Endodermal cell (in vitro differentiated cells): ENCODE results near the gene SH3BP5L. TPM values are rescaled to one million over a fixed set of nuclear protein-coding genes. Genes with fewer than 3 reads are reported as not detected.

Source experiments
- DNase-seq: peaks from one replicate; pipeline ENCODE4 v3.0.0-alpha.2; 2017
- H3K27ac ChIP-seq: 2 replicates; pipeline ENCODE4 v1.5.1; 2013; ENCODE audit warnings: mild to moderate bottlenecking, low read depth, low read length, moderate library complexity
- H3K27me3 ChIP-seq: 2 replicates; pipeline ENCODE4 v1.6.1; 2013; ENCODE audit warnings: mild to moderate bottlenecking, low read length, moderate library complexity; ENCODE audit not compliant: insufficient read depth, control insufficient read depth, poor library complexity, severe bottlenecking
- H3K36me3 ChIP-seq: 2 replicates; pipeline ENCODE4 v1.7.0; 2013; ENCODE audit warnings: mild to moderate bottlenecking, low read length, moderate library complexity; ENCODE audit not compliant: control insufficient read depth, insufficient read depth
- H3K4me1 ChIP-seq: one replicate; pipeline ENCODE4 v1.7.0; 2013; ENCODE audit warnings: low read length; ENCODE audit not compliant: control insufficient read depth, insufficient read depth
- H3K4me3 ChIP-seq: 2 replicates; pipeline ENCODE4 v1.5.1; 2013; ENCODE audit warnings: mild to moderate bottlenecking, low read length, moderate library complexity
- H3K9ac ChIP-seq: 2 replicates; pipeline ENCODE4 v1.6.1; 2013; ENCODE audit warnings: mild to moderate bottlenecking, low read length, moderate library complexity; ENCODE audit not compliant: poor library complexity, severe bottlenecking; ENCODE audit errors: extremely low read depth
- H3K9me3 ChIP-seq: 2 replicates; pipeline ENCODE4 v1.6.1; 2013; ENCODE audit warnings: mild to moderate bottlenecking, low read length, moderate library complexity; ENCODE audit not compliant: control insufficient read depth
- H3K27ac Mint-ChIP-seq: 2 replicates; pipeline ENCODE4 v1.8.0; 2020; ENCODE audit warnings: mixed read lengths
- H3K27me3 Mint-ChIP-seq: 2 replicates; pipeline ENCODE4 v1.8.0; 2021; ENCODE audit warnings: mild to moderate bottlenecking, mixed read lengths; ENCODE audit not compliant: insufficient read depth
- H3K36me3 Mint-ChIP-seq: 2 replicates; pipeline ENCODE4 v1.8.0; 2020; ENCODE audit warnings: low read depth, mixed read lengths
- H3K4me1 Mint-ChIP-seq: 2 replicates; pipeline ENCODE4 v1.8.0; 2020; ENCODE audit warnings: mixed read lengths
- H3K4me3 Mint-ChIP-seq: 2 replicates; pipeline ENCODE4 v1.8.0; 2020; ENCODE audit warnings: mild to moderate bottlenecking, moderate library complexity, mixed read lengths
- H3K9me3 Mint-ChIP-seq: 2 replicates; pipeline ENCODE4 v1.8.0; 2020; ENCODE audit warnings: mild to moderate bottlenecking, mixed read lengths
- CTCF ChIP-seq: fragments of 200-600 bp; sonication (generic); conservative IDR thresholded peaks from 2 replicates; pipeline ENCODE4 v1.5.0; 2021; ENCODE audit warnings: antibody characterized with exemption, mild to moderate bottlenecking
- WGBS, 2 experiments: methylation state at CpG; one replicate each; pipeline versions ENCODE4 v1.1.5 to v1.1.7; 2013; ENCODE audit warnings: missing lambda C conversion rate in 2 of 2, mixed read lengths in 1 of 2; ENCODE audit not compliant: insufficient coverage in 1 of 2, insufficient read length in 1 of 2; 5-methylcytosine and 5-hydroxymethylcytosine counted together
- long read RNA-seq, 4 experiments: library from polyadenylated mRNA in 2 of 4; library from RNA in 1 of 4; library from capped mRNA in 1 of 4; stranded (forward) in 3 of 4; unstranded in 1 of 4; transcript quantifications; one replicate each; pipeline ENCODE4 v2.0.0, GENCODE V29; 2020 to 2021; ENCODE audit warnings: inconsistent platforms in 1 of 4
- polyA plus RNA-seq, 2 experiments: library from polyadenylated mRNA; stranded (reverse); fragments of 50-300 nt; gene quantifications; one replicate each; pipeline ENCODE4 v1.2.3, GENCODE V29; 2013
- total RNA-seq, 2 donors: library from RNA; stranded (reverse); fragmentation: NEBNext Ultra II Directional in 1 of 2; extraction: Animal tissue kit (Norgen Biotek cat#: 25700) in 1 of 2; gene quantifications; 2 replicates in 1 of 2; 3 replicates in 1 of 2; pipeline ENCODE4 v1.2.1, GENCODE V29; 2021

Gene SH3BP5L
- 10 to 100 TPM; 27.2 to 30.2 TPM for total RNA-seq
- polyA plus RNA-seq (2013, experiment 1 of 2) = 19.6 TPM
- 19.0 TPM for polyA plus RNA-seq (2013, experiment 2 of 2)
- long read RNA-seq, experiment 1, partial matches to known transcripts = 8 of 13 reads
- long read RNA-seq, experiment 1, other reads (novel, unspliced or antisense) = 0 of 13 reads
- long read RNA-seq, experiment 2, transcript SH3BP5L-201 (7 exons, 3,861 nt) = major isoform, 24 of 33 reads
- long read RNA-seq, experiment 2, partial matches to known transcripts = 2 of 33 reads
- long read RNA-seq, experiment 2, other reads (novel, unspliced or antisense) = 6 of 33 reads
- long read RNA-seq, experiment 3, partial matches to known transcripts = 0 of 2 reads
- long read RNA-seq, experiment 3, other reads (novel, unspliced or antisense) = 1 of 2 reads
- long read RNA-seq, experiment 4, partial matches to known transcripts = 5 of 6 reads
- long read RNA-seq, experiment 4, other reads (novel, unspliced or antisense) = 0 of 6 reads

DNA sequence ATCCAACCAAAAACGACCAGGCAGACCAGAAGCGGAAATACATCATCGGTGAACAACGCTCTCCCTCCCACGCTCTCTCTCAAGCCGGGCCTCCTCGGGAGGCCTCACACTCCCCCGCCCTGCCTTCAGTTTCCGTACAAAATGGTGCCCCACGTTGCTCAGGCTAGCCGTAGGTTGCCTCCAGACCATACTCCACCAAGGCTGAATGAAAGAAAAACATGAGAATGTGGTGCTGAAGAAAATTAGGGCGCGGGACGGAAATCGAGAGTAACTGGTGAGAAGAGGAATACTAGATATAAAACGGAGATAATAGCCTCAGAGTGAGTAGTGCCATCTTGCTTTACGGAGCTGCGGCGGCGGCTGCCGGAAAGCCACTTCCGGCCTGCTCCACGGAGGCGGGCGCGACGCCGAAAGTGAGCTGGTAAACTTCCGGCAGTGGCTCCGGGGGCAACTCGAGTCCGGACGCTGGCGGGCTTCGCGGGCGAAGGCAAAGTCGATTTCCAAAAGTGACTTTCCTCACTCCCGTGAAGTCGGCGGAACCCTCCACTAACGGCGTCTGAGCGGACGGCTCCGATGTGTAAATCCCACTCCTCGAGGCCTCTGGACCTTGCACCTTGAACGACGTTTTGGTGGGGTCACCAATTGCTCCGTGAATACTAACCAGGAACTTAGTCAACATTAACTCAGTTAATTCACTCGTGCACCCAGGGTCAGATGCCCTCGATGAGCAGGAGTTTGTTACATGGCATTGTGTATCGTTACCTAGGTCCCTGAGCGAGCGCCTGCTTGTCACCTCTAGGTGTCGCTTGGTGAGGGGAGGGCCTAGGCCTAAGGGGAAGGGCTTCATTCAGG, at the start of gene SH3BP5L:
TSS of gene SH3BP5L (minus strand) at position 7 of the 852 bp plus-strand sequence. CDS start 980 bp downstream, outside the sequence.
- Histone ChIP-seq H3K4me3 (peak within 1 kb of the TSS; percentile 97), H3K4me1 (peaks cover 5% of the 10 kb centered on the region), H3K36me3 (peaks cover 31% of the 10 kb centered on the region), H3K27ac (peak within 1 kb of the TSS; percentile 77), H3K9ac (peak within 1 kb of the TSS; percentile 97), H3K9me3 (no peaks in the 10 kb centered on the region), H3K27me3 (no peaks in the 10 kb centered on the region)
- H3K27ac Mint-ChIP-seq = peak within 1 kb of the TSS; percentile 98
- peaks cover 9% of the 10 kb centered on the region for H3K9me3 Mint-ChIP-seq
- 0% methylated on average over 28 to 56 of the region's 56 CpGs for WGBS, 2 experiments
- H3K4me1 Mint-ChIP-seq = peaks cover 19% of the 10 kb centered on the region
- peaks cover 20% of the 10 kb centered on the region for H3K36me3 Mint-ChIP-seq
- H3K27me3 Mint-ChIP-seq = no peaks in the 10 kb centered on the region
- H3K4me3 Mint-ChIP-seq = peak within 1 kb of the TSS; percentile 95
- peak; percentile 74 for TF ChIP-seq CTCF
- peak; percentile 95 for DNase-seq

DNA sequence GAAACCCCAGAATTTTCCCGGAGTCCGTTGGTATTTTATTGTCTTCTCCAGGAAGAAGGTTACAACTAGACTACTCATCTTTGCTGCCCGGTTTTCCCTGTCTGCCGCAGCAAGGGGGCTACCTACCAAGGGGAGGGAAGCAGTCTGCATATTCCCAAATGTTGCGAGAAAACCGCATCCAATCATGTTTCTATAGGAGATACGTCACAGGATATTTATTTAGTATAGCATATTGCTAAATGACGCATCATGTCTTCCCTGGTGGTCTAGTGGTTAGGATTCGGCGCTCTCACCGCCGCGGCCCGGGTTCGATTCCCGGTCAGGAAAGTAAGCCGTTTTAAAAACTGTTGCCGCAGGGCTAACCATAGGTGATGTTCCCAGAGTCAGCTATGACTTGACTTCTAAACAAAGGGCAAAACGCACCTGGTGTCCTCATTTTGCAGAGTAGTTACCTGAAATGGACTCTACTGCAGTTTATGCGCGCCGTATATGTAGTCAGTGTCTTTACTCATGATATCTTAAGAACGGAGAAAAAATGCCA, 48.3 kb upstream of the SH3BP5L start:
- Histone ChIP-seq H3K9ac (peak overlapping the region; percentile 95), H3K27ac (peak overlapping the region; percentile 93), H3K4me1 (no peaks in the 10 kb centered on the region), H3K27me3 (no peaks in the 10 kb centered on the region), H3K9me3 (no peaks in the 10 kb centered on the region), H3K4me3 (peak overlapping the region; percentile 99), H3K36me3 (no peaks in the 10 kb centered on the region)
- Mint-ChIP-seq H3K4me3 (peak overlapping the region; percentile 94), H3K27ac (peak overlapping the region; percentile 99), H3K9me3 (no peaks in the 10 kb centered on the region), H3K27me3 (peaks cover 5% of the 10 kb centered on the region), H3K4me1 (peaks cover 2% of the 10 kb centered on the region), H3K36me3 (no peaks in the 10 kb centered on the region)
- 5 to 7% methylated on average over 21 to 23 of the region's 23 CpGs for WGBS, 2 experiments
- peak; percentile 95 for DNase-seq
- TF ChIP-seq CTCF = no peak

DNA sequence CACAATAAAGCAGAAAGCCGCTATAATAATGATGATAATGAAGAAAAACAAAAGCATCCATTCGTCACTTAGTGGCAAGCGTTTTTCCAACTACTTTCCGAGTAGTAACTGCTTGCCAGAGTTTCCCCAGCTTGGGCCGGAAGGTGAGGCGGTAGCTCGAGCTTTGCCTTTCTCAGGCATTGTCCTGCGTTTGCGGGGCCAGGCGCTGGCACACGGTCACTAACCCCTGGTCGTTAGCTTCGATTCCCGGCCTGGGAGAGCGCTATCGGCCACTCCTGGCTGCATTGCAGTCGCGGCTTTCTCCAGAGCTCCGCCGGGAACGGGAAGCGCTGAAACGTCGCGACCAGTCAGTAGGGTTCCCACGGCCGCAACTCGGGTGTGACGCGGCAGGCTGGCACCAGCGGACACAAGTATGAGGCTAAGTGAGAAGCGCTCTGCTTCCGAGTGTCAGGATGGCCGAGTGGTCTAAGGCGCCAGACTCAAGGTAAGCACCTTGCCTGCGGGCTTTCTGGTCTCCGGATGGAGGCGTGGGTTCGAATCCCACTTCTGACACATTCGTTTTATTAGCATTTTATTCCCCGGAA, 47.8 kb upstream of the SH3BP5L start:
- TF ChIP-seq CTCF = no peak
- peak overlapping the region; percentile 95 for H3K9ac ChIP-seq
- H3K27ac Mint-ChIP-seq = peak overlapping the region; percentile 99
- no peaks in the 10 kb centered on the region for H3K27me3 ChIP-seq
- no peaks in the 10 kb centered on the region for H3K9me3 ChIP-seq
- peak overlapping the region; percentile 94 for H3K4me3 Mint-ChIP-seq
- no peaks in the 10 kb centered on the region for H3K27me3 Mint-ChIP-seq
- peak overlapping the region; percentile 93 for H3K27ac ChIP-seq
- H3K4me1 Mint-ChIP-seq = peaks cover 2% of the 10 kb centered on the region
- H3K4me3 ChIP-seq = peak overlapping the region; percentile 99
- H3K36me3 Mint-ChIP-seq = no peaks in the 10 kb centered on the region
- H3K9me3 Mint-ChIP-seq = no peaks in the 10 kb centered on the region
- peak; percentile 100 for DNase-seq
- no peaks in the 10 kb centered on the region for H3K4me1 ChIP-seq
- 0 to 1% methylated on average over 35 to 41 of the region's 41 CpGs for WGBS, 2 experiments
- no peaks in the 10 kb centered on the region for H3K36me3 ChIP-seq
